ENCODE results near the gene SEL1L3.

Gene SEL1L3

DNA sequence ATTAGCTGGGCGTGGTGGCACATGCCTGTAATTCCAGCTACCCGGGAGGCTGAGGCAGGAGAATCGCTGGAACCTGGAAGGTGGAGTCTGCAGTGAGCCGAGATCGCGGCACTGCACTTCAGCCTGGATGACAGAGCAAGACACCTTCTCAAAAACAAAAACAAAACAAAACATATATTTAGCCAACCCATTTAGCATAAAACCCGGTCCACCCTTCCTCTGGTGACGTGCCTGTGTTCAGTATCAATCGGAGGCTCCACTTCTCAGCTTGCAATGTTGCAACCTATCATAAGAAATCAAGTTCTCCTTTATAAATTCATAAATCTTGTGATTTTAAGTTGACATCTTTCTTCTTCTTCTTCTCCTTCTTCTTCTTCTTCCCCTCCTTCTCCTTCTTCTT, 133.2 kb downstream of the SEL1L3 start:
- CTCF ChIA-PET, result no interaction called here

GRCh38 chr4:25728886-25729285, 133.9 kb downstream of the SEL1L3 start:
- DNase-seq (ENCODE audit: low read depth, low spot score), result no peak
- TF ChIP-seq CTCF (IDR thresholded peaks at IDR 0.05; ENCODE audit: insufficient read depth, low read length, missing control alignments), result no peak
- ChIA-PET POLR2A (no interaction called here), CTCF (no interaction called here)
- H3K4me3 ChIP-seq (ENCODE audit: low read depth, low read length), result no peak overlapping the region

More for the DNA sequence above, 133.2 kb downstream of the SEL1L3 start:
- TF ChIP-seq CTCF (IDR thresholded peaks at IDR 0.05; ENCODE audit: insufficient read depth, low read length, missing control alignments), result no peak
- POLR2A ChIA-PET, result no interaction called here
- no peak overlapping the region for H3K4me3 ChIP-seq (ENCODE audit: low read depth, low read length)
- no peak for DNase-seq (ENCODE audit: low read depth, low spot score)

- ChIA-PET POLR2A (no interaction called here), CTCF (no interaction called here)
- DNase-seq (ENCODE audit: low read depth, low spot score), result no peak
- no peak for TF ChIP-seq CTCF (IDR thresholded peaks at IDR 0.05; ENCODE audit: insufficient read depth, low read length, missing control alignments)
- H3K4me3 ChIP-seq (ENCODE audit: low read depth, low read length), result no peak overlapping the region
These were observed 134.9 kb downstream of the SEL1L3 start for GRCh38 chr4:25727711-25728493.

DNA sequence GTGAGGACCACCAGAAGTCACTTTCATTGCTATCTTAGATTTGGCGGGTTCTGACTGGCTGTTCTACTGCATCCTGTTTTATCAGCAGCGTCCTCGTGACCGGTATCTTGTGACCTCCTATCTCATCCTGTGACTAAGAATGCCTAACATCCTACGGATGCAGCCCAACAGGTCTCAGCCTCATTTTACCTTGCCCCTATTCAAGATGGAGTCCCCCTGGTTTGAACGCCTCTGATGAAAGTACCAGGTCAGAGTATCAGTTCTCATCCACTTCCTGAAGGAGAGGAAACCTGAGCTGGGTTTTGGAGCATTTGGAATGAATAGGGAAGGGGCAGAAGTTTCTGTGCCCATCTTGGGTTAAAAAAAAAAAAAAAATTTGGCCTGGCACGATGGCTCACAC, 136.9 kb downstream of the SEL1L3 start:
- ChIA-PET CTCF (no interaction called here), POLR2A (no interaction called here)
- no peak overlapping the region for H3K4me3 ChIP-seq (ENCODE audit: low read depth, low read length)
- DNase-seq (ENCODE audit: low read depth, low spot score), result no peak
- TF ChIP-seq CTCF (IDR thresholded peaks at IDR 0.05; ENCODE audit: insufficient read depth, low read length, missing control alignments), result no peak

DNA sequence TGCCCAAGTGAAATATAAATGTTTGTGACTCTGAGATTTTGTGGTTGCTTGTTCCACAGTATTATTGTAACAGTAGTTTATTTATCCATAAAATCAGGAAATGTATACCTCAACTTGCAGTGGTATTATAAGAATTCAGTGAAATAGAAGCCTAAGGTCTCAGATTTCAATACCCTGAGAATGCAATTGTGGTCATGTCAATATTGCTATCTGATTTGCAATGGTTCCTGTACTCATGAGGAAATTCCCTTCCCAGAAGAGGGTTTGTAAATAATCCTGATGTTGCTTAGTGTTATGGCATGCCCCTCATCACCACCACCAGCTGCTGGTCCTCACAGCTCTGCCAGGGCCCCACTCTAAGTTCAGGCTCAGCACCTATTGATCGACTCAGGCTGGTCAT, 139.4 kb downstream of the SEL1L3 start:
- ChIA-PET POLR2A (no interaction called here), CTCF (no interaction called here)
- H3K4me3 ChIP-seq (ENCODE audit: low read depth, low read length), result no peak overlapping the region
- no peak for DNase-seq (ENCODE audit: low read depth, low spot score)
- no peak for TF ChIP-seq CTCF (IDR thresholded peaks at IDR 0.05; ENCODE audit: insufficient read depth, low read length, missing control alignments)

- DNase-seq (ENCODE audit: low read depth, low spot score), result no peak
- no peak for TF ChIP-seq CTCF (IDR thresholded peaks at IDR 0.05; ENCODE audit: insufficient read depth, low read length, missing control alignments)
- ChIA-PET CTCF (interaction anchor here (0.7 kb wide), 1 partner anchor 10 kb away, joined by 3 read pairs; no protein-coding TSS in a partner anchor), POLR2A (no interaction called here)
- H3K4me3 ChIP-seq (ENCODE audit: low read depth, low read length), result no peak overlapping the region
These were observed 139.8 kb downstream of the SEL1L3 start for GRCh38 chr4:25722964-25723363.
